IMR-90 (cell line): ENCODE measurements around the gene RBMXL3. TPM values are rescaled to one million over a fixed set of nuclear protein-coding genes. Genes with fewer than 3 reads are reported as not detected.

Experiments
- ATAC-seq: fragments of 200-7000 bp; cut with Tn5 transposase; 2 replicates; pipeline ENCODE4 v1.9.1; 2020; ENCODE audit warnings: low read depth, mild to moderate bottlenecking, moderate library complexity
- BruUV-seq: library from RNA; stranded (reverse); fragments of 400-500 nt; replicated peaks from 2 replicates; lab custom pipeline; 2021; lab: Mats Ljungman, UMichigan
- CTCF ChIA-PET: fragments of 300-600 bp; formaldehyde crosslinking; extraction: SDS; loops from one replicate; lab custom pipeline; 2021; ENCODE audit warnings: antibody characterized with exemption; lab: Yijun Ruan, JAX
- POLR2A ChIA-PET: fragments of 300-600 bp; sonication (Branson Sonifier 250); formaldehyde crosslinking; loops from one replicate; lab custom pipeline; 2022; ENCODE audit warnings: antibody characterized with exemption; ENCODE audit not compliant: unreplicated experiment; lab: Charles Lee
- DNase-seq: peaks from one replicate; pipeline ENCODE4 v3.0.0; 2013
- H2AFZ ChIP-seq: replicated peaks from 2 replicates; pipeline ENCODE3; 2013; ENCODE audit warnings: low read length, mild to moderate bottlenecking; ENCODE audit not compliant: poor library complexity
- H2AK5ac ChIP-seq: 2 replicates; pipeline ENCODE4 v1.6.1; 2013; ENCODE audit warnings: low read depth, low read length, inconsistent platforms
- H2AK9ac ChIP-seq: replicated peaks from 2 replicates; pipeline ENCODE3; 2013; ENCODE audit warnings: mild to moderate bottlenecking, low read depth, low read length, moderate library complexity; ENCODE audit not compliant: poor library complexity
- H2BK120ac ChIP-seq: 2 replicates; pipeline ENCODE4 v1.6.1; 2013; ENCODE audit warnings: low read depth, low read length, inconsistent platforms
- H2BK15ac ChIP-seq: 3 replicates; pipeline ENCODE4 v1.6.1; 2013; ENCODE audit warnings: low read depth, low read length, inconsistent platforms
- H2BK20ac ChIP-seq: 2 replicates; pipeline ENCODE4 v1.6.1; 2013; ENCODE audit warnings: low read depth, mild to moderate bottlenecking, inconsistent platforms, low read length, moderate library complexity
- H2BK5ac ChIP-seq: 2 replicates; pipeline ENCODE4 v1.6.1; 2013; ENCODE audit warnings: mild to moderate bottlenecking, low read depth, low read length, inconsistent platforms; ENCODE audit not compliant: poor library complexity, severe bottlenecking
- H3K14ac ChIP-seq: replicated peaks from 2 replicates; pipeline ENCODE4 v1.6.1; 2013; ENCODE audit warnings: low read depth, low read length, inconsistent platforms
- H3K18ac ChIP-seq: 2 replicates; pipeline ENCODE4 v1.6.1; 2013; ENCODE audit warnings: low read depth, low read length, control low read depth
- H3K23ac ChIP-seq: 2 replicates; pipeline ENCODE4 v1.6.1; 2013; ENCODE audit warnings: low read depth, low read length, inconsistent platforms
- H3K27ac ChIP-seq: 2 replicates; pipeline ENCODE4 v1.5.1; 2013; ENCODE audit warnings: mild to moderate bottlenecking, control low read depth, low read length; ENCODE audit not compliant: insufficient read depth
- H3K27me3 ChIP-seq: 2 replicates; pipeline ENCODE4 v1.6.1; 2013; ENCODE audit warnings: low read length; ENCODE audit not compliant: control insufficient read depth, insufficient read depth
- H3K36me3 ChIP-seq: 2 replicates; pipeline ENCODE4 v1.6.1; 2013; ENCODE audit warnings: low read length, mixed read lengths; ENCODE audit not compliant: control insufficient read depth, insufficient read depth
- H3K4ac ChIP-seq: 2 replicates; pipeline ENCODE4 v1.6.1; 2013; ENCODE audit warnings: low read depth, low read length, inconsistent platforms
- H3K4me1 ChIP-seq: 2 replicates; pipeline ENCODE4 v1.6.1; 2013; ENCODE audit warnings: low read length, mixed read lengths; ENCODE audit not compliant: control insufficient read depth, insufficient read depth
- H3K4me2 ChIP-seq: 2 replicates; pipeline ENCODE4 v1.6.1; 2013; ENCODE audit warnings: low read depth, mild to moderate bottlenecking, control low read depth, low read length, moderate library complexity
- H3K4me3 ChIP-seq: 2 replicates; pipeline ENCODE4 v1.5.1; 2013; ENCODE audit warnings: low read depth, mild to moderate bottlenecking, control low read depth, low read length, moderate library complexity; ENCODE audit not compliant: insufficient read depth
- H3K56ac ChIP-seq: 2 replicates; pipeline ENCODE4 v1.6.1; 2013; ENCODE audit warnings: low read length, inconsistent platforms; ENCODE audit not compliant: insufficient read depth; ENCODE audit errors: extremely low read depth
- H3K79me1 ChIP-seq, 2 experiments: 2 replicates each; pipeline ENCODE4 v1.6.1; 2013; ENCODE audit warnings: low read length in 2 of 2, inconsistent platforms in 1 of 2, low read depth in 1 of 2
- H3K9ac ChIP-seq: 2 replicates; pipeline ENCODE4 v1.6.1; 2013; ENCODE audit warnings: low read depth, low read length, control low read depth
- H3K9me1 ChIP-seq: 2 replicates; pipeline ENCODE4 v1.6.1; 2013; ENCODE audit warnings: low read length, inconsistent platforms; ENCODE audit not compliant: insufficient read depth
- H3K9me3 ChIP-seq: 2 replicates; pipeline ENCODE4 v1.6.1; 2013; ENCODE audit warnings: low read length; ENCODE audit not compliant: control insufficient read depth, insufficient read depth
- H4K20me1 ChIP-seq: 2 replicates; pipeline ENCODE4 v1.6.1; 2013; ENCODE audit warnings: low read length, inconsistent platforms; ENCODE audit not compliant: insufficient read depth
- H4K5ac ChIP-seq: 2 replicates; pipeline ENCODE4 v1.6.1; 2013; ENCODE audit warnings: mild to moderate bottlenecking, low read depth, low read length, control low read depth
- H4K8ac ChIP-seq, 2 experiments: 2 replicates each; pipeline ENCODE4 v1.6.1; 2013; ENCODE audit warnings: low read depth in 2 of 2, low read length in 2 of 2, control low read depth in 1 of 2, inconsistent platforms in 1 of 2
- H4K91ac ChIP-seq: 2 replicates; pipeline ENCODE4 v1.6.1; 2013; ENCODE audit warnings: low read depth, low read length, inconsistent platforms; ENCODE audit not compliant: insufficient read depth
- BHLHE40 ChIP-seq: fragments of 150-350 bp; IDR thresholded peaks from 2 replicates; pipeline ENCODE4 v1.6.1; 2016; ENCODE audit warnings: mild to moderate bottlenecking, low read depth, low read length
- CHD1 ChIP-seq: IDR thresholded peaks from 2 replicates; pipeline ENCODE4 v1.6.1; 2012; ENCODE audit warnings: low read depth, low read length, improper control_type of control experiment
- ELK1 ChIP-seq: fragments of 150-350 bp; IDR thresholded peaks from 2 replicates; pipeline ENCODE4 v1.6.1; 2016; ENCODE audit warnings: low read depth, mild to moderate bottlenecking, low read length, moderate library complexity, borderline replicate concordance
- FOS ChIP-seq: fragments of 150-350 bp; IDR thresholded peaks from 2 replicates; pipeline ENCODE4 v1.6.1; 2016; ENCODE audit warnings: low read depth, low read length
- MAFK ChIP-seq: IDR thresholded peaks from 2 replicates; pipeline ENCODE4 v1.6.1; 2012; ENCODE audit warnings: low read depth, low read length, improper control_type of control experiment
- MAZ ChIP-seq: IDR thresholded peaks from 2 replicates; pipeline ENCODE4 v1.6.1; 2012; ENCODE audit warnings: low read depth, mild to moderate bottlenecking, low read length, improper control_type of control experiment, moderate library complexity, borderline replicate concordance
- NFE2L2 ChIP-seq: fragments of 150-350 bp; IDR thresholded peaks from 2 replicates; pipeline ENCODE4 v1.6.1; 2016; ENCODE audit warnings: low read depth, mild to moderate bottlenecking, low read length
- POLR2A ChIP-seq: IDR thresholded peaks from 2 replicates; pipeline ENCODE4 v1.6.1; 2012; ENCODE audit warnings: mild to moderate bottlenecking, low read depth, low read length
- RAD21 ChIP-seq: IDR thresholded peaks from 2 replicates; pipeline ENCODE4 v1.6.1; 2012; ENCODE audit warnings: low read length, improper control_type of control experiment
- RCOR1 ChIP-seq: IDR thresholded peaks from 2 replicates; pipeline ENCODE4 v1.6.1; 2012; ENCODE audit warnings: mild to moderate bottlenecking, low read length, improper control_type of control experiment; ENCODE audit not compliant: insufficient replicate concordance
- RFX5 ChIP-seq: IDR thresholded peaks from 2 replicates; pipeline ENCODE4 v1.8.0; 2012; ENCODE audit warnings: low read depth, mild to moderate bottlenecking, low read length, moderate library complexity
- WGBS, 2 experiments: methylation state at CpG; one replicate each; pipeline versions ENCODE4 v1.1.5 to v1.1.7; 2013; ENCODE audit warnings: missing lambda C conversion rate in 2 of 2; ENCODE audit not compliant: insufficient read length in 1 of 2; ENCODE audit errors: extremely low coverage in 2 of 2; 5-methylcytosine and 5-hydroxymethylcytosine counted together
- dilution Hi-C: fragments of 300-500 bp; cut with HindIII; formaldehyde crosslinking; loops from one replicate; pipeline ENCODE4 v1.14.3; 2018; ENCODE audit warnings: low sequenced_read_pairs; ENCODE audit not compliant: unreplicated experiment
- in situ Hi-C: fragments of 300-500 bp; cut with MboI; formaldehyde crosslinking; loops from 3 replicates; pipeline ENCODE4 v1.14.3; 2019; ENCODE audit warnings: low sequenced_read_pairs, inconsistent platforms, mixed read lengths
- intact Hi-C: fragments of 100-400 bp; cut with micrococcal nuclease; formaldehyde crosslinking; loops from 2 replicates; pipeline ENCODE4 v1.10.0; 2022
- polyA plus RNA-seq, 3 experiments: library from polyadenylated mRNA; depleted of rRNA; stranded (reverse); fragments of >200 nt; gene quantifications; 2 replicates each; pipeline ENCODE4 v1.2.3, GENCODE V29; 2012; ENCODE audit warnings: low replicate concordance in 1 of 3
- total RNA-seq: library from RNA; depleted of rRNA; stranded (reverse); fragments of >200 nt; gene quantifications from 2 replicates; pipeline ENCODE4 v1.2.3, GENCODE V29; 2012
- TF ChIP-seq, protein P1 (sequence below): fragments of 150-350 bp; IDR thresholded peaks from 2 replicates; pipeline ENCODE4 v1.6.1; 2017; ENCODE audit warnings: mild to moderate bottlenecking, antibody characterized with exemption, low read length, low read depth

Gene RBMXL3
- total and polyA plus RNA-seq, 2 of the 4 experiments (the other 2 are of a cell fraction): not detected

DNA sequence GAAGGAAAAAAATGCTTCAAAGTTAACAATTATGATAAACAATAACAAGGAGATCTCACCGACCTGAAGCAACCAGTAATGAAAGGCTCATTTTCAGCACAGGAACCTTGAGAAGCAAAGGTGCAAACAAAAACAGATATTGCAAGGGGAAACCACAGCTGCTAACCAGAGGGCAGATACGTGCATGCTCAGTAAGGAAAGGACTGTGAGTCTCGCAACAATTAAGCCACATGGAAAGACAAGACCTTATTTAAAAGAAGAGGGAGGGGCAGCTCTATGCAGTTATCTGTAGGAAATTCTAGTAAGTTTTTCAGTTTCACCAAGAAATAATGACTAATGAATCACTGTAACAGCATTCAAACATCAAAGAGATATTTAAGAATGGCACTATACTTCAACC lies 25.4 kb downstream of the RBMXL3 start:
- dilution Hi-C loops: no loop called here

More for the DNA sequence above, 25.4 kb downstream of the RBMXL3 start:
- no peak overlapping the region for H3K4ac ChIP-seq
- no peak overlapping the region for H4K91ac ChIP-seq
- in situ Hi-C loops (no loop called here), intact Hi-C loops (no loop called here)
- no peaks in the 10 kb centered on the region for H3K9me3 ChIP-seq
- CTCF ChIA-PET: no interaction called here
- no peaks in the 10 kb centered on the region for H3K9me1 ChIP-seq
- H3K4me1 ChIP-seq: no peaks in the 10 kb centered on the region
- POLR2A ChIA-PET: no interaction called here
- H2BK20ac ChIP-seq: no peak overlapping the region
- no peak overlapping the region for H2AK9ac ChIP-seq
- no peaks in the 10 kb centered on the region; the same call in 1 of the 2 replicates for H3K27me3 ChIP-seq
- peaks cover 0 to 6% of the 10 kb centered on the region in 2 experiments; a peak in 1 of 4 replicates for H3K79me1 ChIP-seq
- no peak overlapping the region for H4K5ac ChIP-seq
- H3K14ac ChIP-seq: no peak overlapping the region
- H3K18ac ChIP-seq: no peak overlapping the region
- DNase-seq (no peak), ATAC-seq (no peak)
- no peaks in the 10 kb centered on the region for H3K36me3 ChIP-seq
- H2BK5ac ChIP-seq: no peak overlapping the region
- H3K23ac ChIP-seq: no peak overlapping the region
- WGBS, 2 experiments: 66% methylated on average over 3 of the region's 3 CpGs; no CpG with 5 or more reads in 1 of the 2 experiments
- no peak overlapping the region for H2AK5ac ChIP-seq
- no peak overlapping the region for H3K27ac ChIP-seq
- H3K9ac ChIP-seq: no peak overlapping the region
- H4K8ac ChIP-seq: no peak overlapping the region
- no peak overlapping the region for H3K4me3 ChIP-seq
- no peak overlapping the region for H2AFZ ChIP-seq
- H2BK120ac ChIP-seq: no peak overlapping the region
- no TSS peak for BruUV-seq
- TF ChIP-seq ELK1 (no peak), CHD1 (no peak), POLR2A (no peak), MAFK (no peak), RFX5 (no peak), NFE2L2 (no peak), RCOR1 (no peak), RAD21 (no peak), MAZ (no peak), BHLHE40 (no peak), FOS (no peak)
- TF ChIP-seq, protein P1, sequence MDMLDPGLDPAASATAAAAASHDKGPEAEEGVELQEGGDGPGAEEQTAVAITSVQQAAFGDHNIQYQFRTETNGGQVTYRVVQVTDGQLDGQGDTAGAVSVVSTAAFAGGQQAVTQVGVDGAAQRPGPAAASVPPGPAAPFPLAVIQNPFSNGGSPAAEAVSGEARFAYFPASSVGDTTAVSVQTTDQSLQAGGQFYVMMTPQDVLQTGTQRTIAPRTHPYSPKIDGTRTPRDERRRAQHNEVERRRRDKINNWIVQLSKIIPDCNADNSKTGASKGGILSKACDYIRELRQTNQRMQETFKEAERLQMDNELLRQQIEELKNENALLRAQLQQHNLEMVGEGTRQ: no peak
- no peak overlapping the region for H3K56ac ChIP-seq
- no peak overlapping the region for H2BK15ac ChIP-seq
- H4K20me1 ChIP-seq: no peaks in the 10 kb centered on the region
- no peak overlapping the region for H3K4me2 ChIP-seq
